SK-N-SH treated with all-trans-retinoic acid at 6 μM for 48 hours (cell line): ENCODE results near the gene LRMDA.

Experiments used
- ATAC-seq: fragments of 200-7000 bp; cut with Tn5 transposase; 3 replicates; pipeline ENCODE4 v1.9.1; 2020; ENCODE audit warnings: mild to moderate bottlenecking, moderate library complexity
- BACH2 ChIP-seq: fragments of 250-450 bp; sonication (Bioruptor Pico); IDR thresholded peaks from 2 replicates; pipeline ENCODE4 v1.9.0; 2021; ENCODE audit warnings: mild to moderate bottlenecking, borderline replicate concordance
- CREB5 ChIP-seq: fragments of 250-450 bp; sonication (Bioruptor Pico); IDR thresholded peaks from 2 replicates; pipeline ENCODE4 v1.5.1; 2020; ENCODE audit warnings: low read depth, mild to moderate bottlenecking, moderate library complexity
- CSDC2 ChIP-seq: fragments of 250-450 bp; sonication (Bioruptor Pico); IDR thresholded peaks from 2 replicates; pipeline ENCODE4 v1.5.0; 2020; ENCODE audit warnings: mild to moderate bottlenecking, moderate library complexity
- CSRNP3 ChIP-seq: fragments of 250-450 bp; sonication (Bioruptor Pico); IDR thresholded peaks from 2 replicates; pipeline ENCODE4 v1.5.1; 2021; ENCODE audit warnings: mild to moderate bottlenecking, moderate library complexity
- ESRRG ChIP-seq: fragments of 250-450 bp; sonication (Bioruptor Pico); IDR thresholded peaks from 2 replicates; pipeline ENCODE4 v1.6.1; 2021; ENCODE audit warnings: mild to moderate bottlenecking
- GLIS3 ChIP-seq: fragments of 250-450 bp; sonication (Bioruptor Pico); IDR thresholded peaks from 2 replicates; pipeline ENCODE4 v1.5.0; 2020; ENCODE audit warnings: mild to moderate bottlenecking, moderate library complexity
- ISL1 ChIP-seq: fragments of 250-450 bp; sonication (Bioruptor Pico); IDR thresholded peaks from 2 replicates; pipeline ENCODE4 v2.1.2; 2022; ENCODE audit warnings: mild to moderate bottlenecking, moderate library complexity
- OSR1 ChIP-seq: fragments of 250-450 bp; sonication (Bioruptor Pico); IDR thresholded peaks from 2 replicates; pipeline ENCODE4 v1.8.0; 2022; ENCODE audit warnings: moderate library complexity, mild to moderate bottlenecking, inconsistent platforms
- PATZ1 ChIP-seq: fragments of 250-450 bp; sonication (Bioruptor Pico); IDR thresholded peaks from 2 replicates; pipeline ENCODE4 v1.8.0; 2020; ENCODE audit warnings: mild to moderate bottlenecking, moderate library complexity, borderline replicate concordance
- POU6F1 ChIP-seq: fragments of 250-450 bp; sonication (Bioruptor Pico); IDR thresholded peaks from 2 replicates; pipeline ENCODE4 v1.8.0; 2021; ENCODE audit warnings: low read depth, mild to moderate bottlenecking, moderate library complexity, borderline replicate concordance
- RARB ChIP-seq: fragments of 250-450 bp; sonication (Bioruptor Pico); IDR thresholded peaks from 2 replicates; pipeline ENCODE4 v1.8.0; 2021; ENCODE audit warnings: mild to moderate bottlenecking, moderate library complexity
- SNAI2 ChIP-seq: fragments of 250-450 bp; sonication (Bioruptor Pico); IDR thresholded peaks from 2 replicates; pipeline ENCODE4 v1.5.0; 2020; ENCODE audit warnings: mild to moderate bottlenecking, moderate library complexity
- TCF4 ChIP-seq: fragments of 250-450 bp; sonication (Bioruptor Pico); IDR thresholded peaks from 2 replicates; pipeline ENCODE4 v1.8.0; 2021; ENCODE audit warnings: mild to moderate bottlenecking, moderate library complexity, borderline replicate concordance
- TOX ChIP-seq: fragments of 250-450 bp; sonication (Bioruptor Pico); IDR thresholded peaks from 2 replicates; pipeline ENCODE4 v1.8.0; 2021; ENCODE audit warnings: mild to moderate bottlenecking, moderate library complexity, borderline replicate concordance
- TSHZ2 ChIP-seq: fragments of 250-450 bp; sonication (Bioruptor Pico); IDR thresholded peaks from 2 replicates; pipeline ENCODE4 v1.5.0; 2020; ENCODE audit warnings: mild to moderate bottlenecking, moderate library complexity
- ZC3H10 ChIP-seq: fragments of 250-450 bp; sonication (Bioruptor Pico); IDR thresholded peaks from 2 replicates; pipeline ENCODE4 v1.5.1; 2021; ENCODE audit warnings: mild to moderate bottlenecking, moderate library complexity
- ZFP3 ChIP-seq: fragments of 250-450 bp; sonication (Bioruptor Pico); IDR thresholded peaks from 2 replicates; pipeline ENCODE4 v1.5.0; 2020; ENCODE audit warnings: mild to moderate bottlenecking, moderate library complexity
- ZFP30 ChIP-seq: fragments of 450-650 bp; formaldehyde crosslinking; IDR thresholded peaks from 2 replicates; pipeline ENCODE4 v1.5.0; 2022; ENCODE audit warnings: mild to moderate bottlenecking, moderate library complexity
- ZNF565 ChIP-seq: fragments of 450-650 bp; formaldehyde crosslinking; conservative IDR thresholded peaks from 2 replicates; pipeline ENCODE4 v1.5.0; 2020; ENCODE audit warnings: low read depth, mild to moderate bottlenecking, moderate library complexity
- ZNF70 ChIP-seq: fragments of 450-650 bp; formaldehyde crosslinking; IDR thresholded peaks from 2 replicates; pipeline ENCODE4 v1.5.0; 2020; ENCODE audit warnings: mild to moderate bottlenecking, moderate library complexity
- ZNF8 ChIP-seq: fragments of 450-650 bp; formaldehyde crosslinking; IDR thresholded peaks from 2 replicates; pipeline ENCODE4 v1.5.0; 2020; ENCODE audit warnings: mild to moderate bottlenecking, moderate library complexity

Gene LRMDA

GRCh38 chr10:75862935-75863334 is 431.5 kb downstream of the LRMDA start:
- TF ChIP-seq ZNF70 = no peak
- no peak for TF ChIP-seq ZC3H10
- no peak for TF ChIP-seq ZNF565 (CRISPR knock-in tag)
- no peak for ATAC-seq

- TF ChIP-seq GLIS3 (CRISPR knock-in tag) (no peak), CREB5 (CRISPR knock-in tag) (no peak)
- no peak for ATAC-seq
These were observed 433.3 kb downstream of the LRMDA start for GRCh38 chr10:75864717-75865116.

GRCh38 chr10:75865413-75866299 is 434.2 kb downstream of the LRMDA start:
- no peak for TF ChIP-seq ESRRG (CRISPR knock-in tag)
- no peak for TF ChIP-seq ISL1 (CRISPR knock-in tag)
- ATAC-seq = no peak

- no peak for ATAC-seq
- TF ChIP-seq ZNF8 (CRISPR knock-in tag) = no peak
- TF ChIP-seq ZFP30 (CRISPR knock-in tag) = no peak
- no peak for TF ChIP-seq BACH2
- no peak for TF ChIP-seq PATZ1 (CRISPR knock-in tag)
- no peak for TF ChIP-seq CSDC2 (CRISPR knock-in tag)
- no peak for TF ChIP-seq RARB (CRISPR knock-in tag)
- no peak for TF ChIP-seq TSHZ2 (CRISPR knock-in tag)
- no peak for TF ChIP-seq TCF4 (CRISPR knock-in tag)
- no peak for TF ChIP-seq ZNF565 (CRISPR knock-in tag)
- no peak for TF ChIP-seq ZFP3 (CRISPR knock-in tag)
- TF ChIP-seq SNAI2 (CRISPR knock-in tag) = no peak
- no peak for TF ChIP-seq ZC3H10
- TF ChIP-seq ZNF70 = no peak
- no peak for TF ChIP-seq CREB5 (CRISPR knock-in tag)
- TF ChIP-seq CSRNP3 (CRISPR knock-in tag) = no peak
- no peak for TF ChIP-seq ISL1 (CRISPR knock-in tag)
- TF ChIP-seq ESRRG (CRISPR knock-in tag) = no peak
- TF ChIP-seq POU6F1 (CRISPR knock-in tag) = no peak
- no peak for TF ChIP-seq OSR1 (CRISPR knock-in tag)
- TF ChIP-seq TOX (CRISPR knock-in tag) = no peak
- TF ChIP-seq, all 23 proteins: peak for 0
These were observed 434.8 kb downstream of the LRMDA start for GRCh38 chr10:75866300-75866625.
